ENCODE data around the gene IRX1.

IRX1 gene

GRCh38 chr5:3595006-3595961 is at the start of gene IRX1:
Gene IRX1, plus strand, starts transcription at chr5:3595832. Its CDS starts 274 bp downstream, at chr5:3596106.
- DNase-seq (ENCODE audit: low read depth, low spot score): no peak
- H3K4me3 ChIP-seq (ENCODE audit: low read depth, low read length): peak within 1 kb of the TSS; percentile 69
- ChIA-PET CTCF (interaction anchor here (0.9 to 4.2 kb wide), 2 partner anchors 8 to 12 kb away, joined by 3 to 13 read pairs; no protein-coding TSS in a partner anchor), POLR2A (interaction anchor here (1.2 kb wide), 1 partner anchor 846 kb away, joined by 5 read pairs; no protein-coding TSS in a partner anchor)
- TF ChIP-seq CTCF (IDR thresholded peaks at IDR 0.05; ENCODE audit: insufficient read depth, low read length, missing control alignments): no peak

DNA sequence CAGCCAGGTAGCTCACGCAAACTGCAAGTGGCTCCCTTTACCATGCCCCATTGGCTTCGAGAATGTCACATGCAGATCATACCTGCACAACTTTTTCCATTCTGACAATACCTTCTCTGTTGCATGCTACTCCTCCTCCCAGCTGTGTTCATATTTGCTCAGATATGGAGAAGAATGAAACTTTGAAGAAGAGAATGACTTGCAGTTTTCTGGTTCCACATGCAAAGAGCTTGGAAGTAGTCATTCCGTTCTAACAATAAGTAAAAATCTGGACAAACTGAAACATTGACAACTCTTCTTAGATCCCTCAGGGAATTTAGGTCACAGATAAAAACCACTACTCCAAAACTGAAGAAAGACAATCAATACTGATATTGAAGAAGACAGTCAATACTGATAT is 49.6 kb upstream of the IRX1 start:
- H3K4me3 ChIP-seq (ENCODE audit: low read depth, low read length): no peak overlapping the region
- no peak for DNase-seq (ENCODE audit: low read depth, low spot score)
- CTCF ChIA-PET: no interaction called here
- TF ChIP-seq CTCF (IDR thresholded peaks at IDR 0.05; ENCODE audit: insufficient read depth, low read length, missing control alignments): no peak
- POLR2A ChIA-PET: no interaction called here

- ChIA-PET CTCF (no interaction called here), POLR2A (no interaction called here)
- TF ChIP-seq CTCF (IDR thresholded peaks at IDR 0.05; ENCODE audit: insufficient read depth, low read length, missing control alignments): no peak
- no peak for DNase-seq (ENCODE audit: low read depth, low spot score)
- no peak overlapping the region for H3K4me3 ChIP-seq (ENCODE audit: low read depth, low read length)
These were observed 31.5 kb upstream of the IRX1 start for GRCh38 chr5:3564116-3564515.

DNA sequence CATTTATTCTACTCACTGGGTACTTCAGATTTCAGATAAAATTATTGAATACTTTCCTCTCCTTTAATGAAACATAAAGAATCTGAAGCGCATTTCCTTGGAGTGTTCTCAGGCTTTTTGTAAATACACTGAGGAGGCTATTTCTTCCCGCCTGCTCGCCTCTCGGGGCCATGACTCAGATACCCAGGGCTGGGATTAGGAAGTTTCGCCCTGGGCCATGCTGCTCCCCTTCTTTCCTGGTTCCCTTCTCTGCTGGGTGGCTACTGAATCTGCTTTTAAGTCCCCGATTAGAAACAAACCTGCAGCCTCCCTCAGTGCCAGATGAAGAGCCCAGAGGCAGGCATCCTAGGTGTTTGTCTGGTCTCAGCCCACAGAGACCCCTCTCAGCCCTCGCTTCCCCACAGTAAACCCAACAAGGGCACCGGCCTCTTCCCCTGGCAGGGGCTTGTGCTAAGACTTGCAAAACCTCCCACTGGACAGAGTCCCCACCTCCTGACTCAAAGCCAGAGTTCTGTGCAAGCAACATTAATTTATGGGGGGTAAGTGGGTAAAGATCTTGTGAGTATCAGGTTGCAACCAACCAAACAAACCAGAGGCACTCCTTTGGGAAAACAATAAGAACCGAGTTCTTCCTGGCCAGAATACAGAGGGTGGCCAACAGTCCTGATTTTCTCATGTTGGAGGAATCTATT is 30.7 kb upstream of the IRX1 start:
- no peak overlapping the region for H3K4me3 ChIP-seq (ENCODE audit: low read depth, low read length)
- no peak for TF ChIP-seq CTCF (IDR thresholded peaks at IDR 0.05; ENCODE audit: insufficient read depth, low read length, missing control alignments)
- DNase-seq (ENCODE audit: low read depth, low spot score): no peak
- CTCF ChIA-PET: no interaction called here
- POLR2A ChIA-PET: no interaction called here

DNA sequence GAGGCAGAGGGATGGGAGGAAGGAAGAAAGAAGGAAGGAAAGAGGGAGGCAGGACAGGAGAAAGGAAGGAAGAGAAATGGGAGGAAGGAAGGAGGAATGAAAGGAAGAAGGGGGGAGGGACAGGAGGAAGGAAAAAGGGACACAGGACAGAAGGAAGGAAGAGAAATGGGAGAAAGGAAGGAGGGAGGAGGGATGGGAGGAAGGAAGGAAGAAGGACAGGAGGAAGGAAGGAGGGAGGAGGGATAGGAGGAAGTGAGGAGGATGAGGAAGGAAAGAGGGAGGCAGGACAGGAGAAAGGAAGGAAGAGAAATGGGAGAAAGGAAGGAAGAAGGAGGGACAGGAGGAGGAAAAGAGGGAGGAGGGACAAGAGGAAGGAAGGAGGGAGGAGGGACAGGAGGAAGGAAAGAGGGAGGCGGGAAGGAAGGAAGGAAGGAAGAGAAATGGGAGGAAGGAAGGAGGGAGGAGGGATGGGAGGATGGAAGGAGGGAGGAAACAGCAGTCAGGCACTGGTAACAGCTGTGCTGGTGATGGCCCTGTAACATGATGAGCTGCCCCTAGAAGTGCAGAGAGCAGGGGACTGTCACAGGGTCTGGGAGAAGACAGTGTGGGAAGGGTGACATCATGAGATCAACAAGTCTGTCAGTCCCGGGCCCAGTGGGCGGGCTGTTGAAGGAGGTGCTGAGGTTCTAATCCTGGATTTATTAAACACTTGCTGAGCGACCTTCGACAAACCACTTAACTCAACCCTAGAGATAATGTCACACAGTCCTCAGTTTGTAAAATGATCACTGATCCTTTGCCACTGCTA is 10.7 kb upstream of the IRX1 start:
- no peak overlapping the region for H3K4me3 ChIP-seq (ENCODE audit: low read depth, low read length)
- POLR2A ChIA-PET: no interaction called here
- CTCF ChIA-PET: no interaction called here
- no peak for TF ChIP-seq CTCF (IDR thresholded peaks at IDR 0.05; ENCODE audit: insufficient read depth, low read length, missing control alignments)
- DNase-seq (ENCODE audit: low read depth, low spot score): no peak
